ENCODE results near the gene FMNL1. TPM values are rescaled to one million over a fixed set of nuclear protein-coding genes. Genes with fewer than 3 reads are reported as not detected.

FMNL1 gene
- total RNA-seq, 4 donors from 2014 or later = 8.3 to 13.6 (median 8.8) TPM

DNA sequence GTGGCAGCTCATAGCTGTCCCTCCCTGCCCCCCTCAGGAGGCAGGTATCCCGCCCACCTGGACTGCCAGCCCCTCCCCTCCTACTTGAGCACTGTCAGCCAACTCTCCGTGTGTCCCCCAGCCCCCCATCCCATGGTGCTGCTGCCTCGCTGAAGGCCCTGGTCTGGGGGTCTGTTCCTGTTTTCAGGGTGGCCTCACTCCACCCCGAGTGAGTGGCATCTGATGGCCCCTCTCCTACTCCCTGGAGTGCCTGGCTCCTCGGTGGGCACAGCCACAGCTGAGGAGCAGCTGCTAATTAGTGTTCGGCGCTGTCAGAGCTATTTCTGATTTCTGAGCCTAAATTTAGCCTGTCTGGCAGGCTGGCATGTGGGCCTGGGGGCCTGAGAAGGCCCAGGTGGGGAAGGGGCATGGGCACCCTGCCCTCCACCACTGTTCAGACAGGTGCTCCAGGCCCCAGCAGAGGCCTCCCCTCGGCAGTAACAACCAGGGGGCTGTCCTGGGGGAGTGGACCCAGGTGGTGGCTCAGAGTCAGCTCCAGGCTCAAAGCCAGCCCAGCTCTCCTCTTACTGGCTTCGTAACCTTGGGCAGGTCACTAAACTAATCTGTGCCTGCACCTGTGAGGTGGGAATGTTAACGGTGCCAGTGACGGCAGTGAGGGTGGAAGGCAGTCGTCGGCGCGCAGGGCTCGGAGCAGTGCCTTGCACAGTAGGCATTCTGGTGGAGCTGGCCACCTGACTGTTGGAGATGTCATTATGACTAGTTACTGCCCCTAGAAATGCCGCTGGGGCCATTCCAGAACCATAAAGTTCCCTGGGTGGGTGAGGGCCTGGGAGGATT, 6.5 kb downstream of the FMNL1 start:
- no peak overlapping the region for H3K4me3 ChIP-seq (ENCODE audit: low read depth, poor library complexity, severe bottlenecking)
- intact Hi-C loops (cut with DNase I; ENCODE audit: low total_unique reads) = no loop called here
- no peak for DNase-seq (ENCODE audit: low spot score in 2 of 2)
- TF ChIP-seq, protein P1, sequence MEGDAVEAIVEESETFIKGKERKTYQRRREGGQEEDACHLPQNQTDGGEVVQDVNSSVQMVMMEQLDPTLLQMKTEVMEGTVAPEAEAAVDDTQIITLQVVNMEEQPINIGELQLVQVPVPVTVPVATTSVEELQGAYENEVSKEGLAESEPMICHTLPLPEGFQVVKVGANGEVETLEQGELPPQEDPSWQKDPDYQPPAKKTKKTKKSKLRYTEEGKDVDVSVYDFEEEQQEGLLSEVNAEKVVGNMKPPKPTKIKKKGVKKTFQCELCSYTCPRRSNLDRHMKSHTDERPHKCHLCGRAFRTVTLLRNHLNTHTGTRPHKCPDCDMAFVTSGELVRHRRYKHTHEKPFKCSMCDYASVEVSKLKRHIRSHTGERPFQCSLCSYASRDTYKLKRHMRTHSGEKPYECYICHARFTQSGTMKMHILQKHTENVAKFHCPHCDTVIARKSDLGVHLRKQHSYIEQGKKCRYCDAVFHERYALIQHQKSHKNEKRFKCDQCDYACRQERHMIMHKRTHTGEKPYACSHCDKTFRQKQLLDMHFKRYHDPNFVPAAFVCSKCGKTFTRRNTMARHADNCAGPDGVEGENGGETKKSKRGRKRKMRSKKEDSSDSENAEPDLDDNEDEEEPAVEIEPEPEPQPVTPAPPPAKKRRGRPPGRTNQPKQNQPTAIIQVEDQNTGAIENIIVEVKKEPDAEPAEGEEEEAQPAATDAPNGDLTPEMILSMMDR (IDR thresholded peaks at IDR 0.05) = no peak
- no peak for TF ChIP-seq POLR2A (IDR thresholded peaks at IDR 0.05)
- 62 to 73% methylated on average over 15 to 17 of the region's 17 CpGs for WGBS, 2 donors

DNA sequence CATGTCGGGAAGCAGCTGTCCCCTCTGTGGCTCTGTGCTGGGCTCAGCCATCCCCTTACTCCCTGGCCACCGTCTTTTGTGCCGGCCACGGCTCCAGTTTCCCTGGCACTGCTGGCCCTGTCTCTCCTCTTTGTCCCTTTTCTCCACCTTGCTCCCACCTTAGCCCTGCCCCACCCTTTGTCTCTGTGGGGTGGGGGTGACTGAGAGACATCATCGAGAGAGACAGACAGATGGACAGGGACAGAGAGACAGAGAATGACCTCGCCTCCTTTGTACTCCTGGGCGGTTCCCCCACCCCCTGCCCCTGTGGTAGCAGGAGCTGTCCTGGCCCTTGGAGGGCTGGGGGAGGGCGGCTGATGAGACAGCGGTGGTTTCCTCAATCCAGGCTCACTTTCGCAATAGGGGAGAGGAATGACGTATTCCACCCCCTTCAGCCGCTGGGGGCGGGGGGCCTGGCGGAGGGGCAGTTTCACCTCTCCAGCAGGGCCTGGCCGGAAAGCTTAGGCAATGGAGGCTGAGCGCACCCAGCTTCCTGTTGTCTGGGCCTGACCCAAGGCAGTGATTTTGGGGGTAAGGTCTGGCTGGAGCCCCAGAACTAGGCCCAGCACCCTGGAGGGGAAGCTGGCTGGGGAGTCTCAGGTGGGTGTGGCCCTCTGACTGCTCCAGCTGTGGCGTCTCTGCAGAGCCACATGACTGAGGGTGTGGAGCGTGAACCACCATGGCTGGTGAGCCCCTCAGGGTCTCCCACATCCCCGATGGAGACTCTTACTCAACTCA, 7.3 kb downstream of the FMNL1 start:
- TF ChIP-seq, protein P1 (IDR thresholded peaks at IDR 0.05) = no peak
- no peak for TF ChIP-seq POLR2A (IDR thresholded peaks at IDR 0.05)
- DNase-seq (ENCODE audit: low spot score in 2 of 2) = peak; percentile 87 to 97
- 49 to 50% methylated on average over 14 to 19 of the region's 19 CpGs for WGBS, 2 donors
- no peak overlapping the region for H3K4me3 ChIP-seq (ENCODE audit: low read depth, poor library complexity, severe bottlenecking)
- intact Hi-C loops (cut with DNase I; ENCODE audit: low total_unique reads) = no loop called here

GRCh38 chr17:45229681-45230409, 8.2 kb downstream of the FMNL1 start:
- TF ChIP-seq, protein P1 (IDR thresholded peaks at IDR 0.05) = no peak
- TF ChIP-seq POLR2A (IDR thresholded peaks at IDR 0.05) = no peak
- intact Hi-C loops (cut with DNase I; ENCODE audit: low total_unique reads) = no loop called here
- peak in 1 of 2 donors; percentile 86 for DNase-seq (ENCODE audit: low spot score in 2 of 2)
- 78 to 84% methylated on average over 12 to 14 of the region's 16 CpGs for WGBS, 2 donors
- H3K4me3 ChIP-seq (ENCODE audit: low read depth, poor library complexity, severe bottlenecking) = no peak overlapping the region

DNA sequence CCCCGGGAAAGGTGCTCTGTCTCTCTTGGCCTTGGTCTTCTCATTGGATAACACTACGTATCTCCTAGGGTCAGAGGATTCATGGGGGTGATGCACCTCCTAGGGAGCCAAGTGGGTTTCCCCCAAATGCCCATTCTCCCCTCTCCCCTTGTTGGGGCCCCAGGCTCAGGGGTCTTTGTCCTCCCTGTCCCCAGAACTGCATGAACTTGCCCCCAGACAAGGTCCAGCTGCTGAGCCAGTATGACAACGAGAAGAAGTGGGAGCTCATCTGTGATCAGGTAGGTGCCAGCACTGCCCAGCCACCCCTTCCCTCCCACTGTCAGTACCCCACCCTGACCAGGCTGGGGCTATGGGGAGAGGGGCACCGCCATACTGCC, 8.7 kb downstream of the FMNL1 start:
- 67 to 80% methylated on average over 3 to 4 of the region's 4 CpGs for WGBS, 2 donors
- intact Hi-C loops (cut with DNase I; ENCODE audit: low total_unique reads) = no loop called here
- DNase-seq (ENCODE audit: low spot score in 2 of 2) = peak in 1 of 2 donors; percentile 85
- no peak for TF ChIP-seq POLR2A (IDR thresholded peaks at IDR 0.05)
- TF ChIP-seq, protein P1 (IDR thresholded peaks at IDR 0.05) = no peak
- no peak overlapping the region for H3K4me3 ChIP-seq (ENCODE audit: low read depth, poor library complexity, severe bottlenecking)

GRCh38 chr17:45230787-45231480, 9.2 kb downstream of the FMNL1 start:
- 49 to 58% methylated on average over 5 to 12 of the region's 12 CpGs for WGBS, 2 donors
- intact Hi-C loops (cut with DNase I; ENCODE audit: low total_unique reads) = no loop called here
- H3K4me3 ChIP-seq (ENCODE audit: low read depth, poor library complexity, severe bottlenecking) = no peak overlapping the region
- no peak for TF ChIP-seq POLR2A (IDR thresholded peaks at IDR 0.05)
- TF ChIP-seq, protein P1 (IDR thresholded peaks at IDR 0.05) = no peak
- DNase-seq (ENCODE audit: low spot score in 2 of 2) = peak in 1 of 2 donors; percentile 86
